HG03439 (cell line): ENCODE data around the gene SLC12A4.

Experiments used
- ATAC-seq: cut with Tn5 transposase; IDR thresholded peaks from one replicate; pipeline ENCODE4 v1.9.1; 2021; ENCODE audit warnings: mild to moderate bottlenecking, moderate library complexity; ENCODE audit not compliant: unreplicated experiment

SLC12A4 gene

DNA sequence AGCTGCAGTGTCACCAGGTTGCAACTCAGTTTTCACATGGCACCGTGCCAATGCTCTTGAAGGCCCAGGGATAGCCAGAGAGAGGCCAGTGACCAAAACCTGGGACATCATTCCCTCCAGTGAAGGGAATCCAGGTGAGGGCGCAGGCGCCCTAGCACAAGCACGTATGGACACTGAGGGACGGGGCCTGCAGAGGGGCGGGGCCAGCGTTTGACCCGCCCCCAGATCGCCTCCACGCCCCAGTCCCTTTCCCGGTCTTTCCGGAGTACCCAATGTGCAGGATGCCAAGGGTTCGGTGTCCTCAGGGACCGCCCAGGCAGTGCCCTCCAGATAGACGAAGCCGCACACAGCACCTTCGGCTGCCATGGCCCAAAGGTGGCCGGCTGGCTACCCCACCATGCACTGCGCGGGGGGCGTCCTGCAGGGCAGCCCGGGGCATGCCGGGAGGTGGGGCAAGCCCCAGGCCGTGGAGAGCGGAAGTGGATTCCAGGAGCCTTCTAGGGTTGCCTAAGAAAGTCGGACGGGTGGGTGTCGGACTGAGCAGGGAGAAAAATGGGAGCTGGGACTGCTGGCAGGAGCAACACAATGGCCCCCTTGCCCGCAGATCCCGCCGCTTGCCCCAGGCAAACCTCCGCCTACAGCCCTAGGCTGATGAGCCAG lies 4.6 kb downstream of the SLC12A4 start:
- ATAC-seq = no peak

DNA sequence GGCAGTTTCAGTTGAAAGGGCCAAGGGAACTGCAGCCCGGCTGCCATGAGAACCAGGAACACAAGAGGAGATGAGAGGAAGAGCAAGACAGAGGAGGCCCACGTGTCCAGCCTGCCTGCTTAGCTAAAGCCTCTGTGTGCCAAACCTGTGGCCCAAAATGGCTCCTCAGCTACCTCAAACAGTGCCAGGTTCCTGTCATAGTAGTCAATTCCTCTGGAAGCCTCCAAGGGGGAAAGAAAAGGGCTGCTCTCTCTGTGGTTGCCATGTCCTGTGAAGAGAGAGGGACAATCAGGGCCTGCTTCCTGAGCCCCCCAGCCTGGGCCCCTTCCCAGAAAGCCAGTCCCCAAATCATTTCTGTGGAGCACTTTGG lies 5.2 kb downstream of the SLC12A4 start:
- ATAC-seq = no peak

GRCh38 chr16:67962135-67962534 lies 6.3 kb downstream of the SLC12A4 start:
- no peak for ATAC-seq

DNA sequence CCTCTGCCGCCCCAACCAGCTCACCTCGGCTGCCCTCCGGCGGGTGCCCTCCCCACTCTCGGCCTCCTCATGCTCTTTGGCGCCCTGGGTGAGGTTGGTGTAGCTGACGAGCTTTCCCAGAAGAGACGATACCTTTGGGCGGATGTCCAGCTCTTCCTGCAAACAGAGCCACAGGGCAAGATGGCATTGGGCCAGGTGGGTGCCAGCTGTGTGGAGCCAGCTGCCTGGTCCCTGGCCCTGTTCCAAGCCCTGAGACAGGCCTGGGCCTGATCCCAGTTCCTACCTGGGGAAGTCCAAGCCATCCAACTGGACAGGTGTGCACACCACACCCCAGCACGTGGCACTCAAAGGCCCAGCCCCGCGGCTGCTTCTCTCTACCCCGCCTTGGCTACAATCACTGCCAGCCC lies 6.9 kb downstream of the SLC12A4 start:
- ATAC-seq = no peak

- ATAC-seq = no peak
These were observed 8.7 kb downstream of the SLC12A4 start for GRCh38 chr16:67959536-67960329.

- ATAC-seq = no peak
These were observed 10.8 kb downstream of the SLC12A4 start for GRCh38 chr16:67957622-67958021.

GRCh38 chr16:67954421-67955196 lies 13.8 kb downstream of the SLC12A4 start:
- ATAC-seq = no peak

GRCh38 chr16:67953641-67954375 lies 14.6 kb downstream of the SLC12A4 start:
- ATAC-seq = no peak

DNA sequence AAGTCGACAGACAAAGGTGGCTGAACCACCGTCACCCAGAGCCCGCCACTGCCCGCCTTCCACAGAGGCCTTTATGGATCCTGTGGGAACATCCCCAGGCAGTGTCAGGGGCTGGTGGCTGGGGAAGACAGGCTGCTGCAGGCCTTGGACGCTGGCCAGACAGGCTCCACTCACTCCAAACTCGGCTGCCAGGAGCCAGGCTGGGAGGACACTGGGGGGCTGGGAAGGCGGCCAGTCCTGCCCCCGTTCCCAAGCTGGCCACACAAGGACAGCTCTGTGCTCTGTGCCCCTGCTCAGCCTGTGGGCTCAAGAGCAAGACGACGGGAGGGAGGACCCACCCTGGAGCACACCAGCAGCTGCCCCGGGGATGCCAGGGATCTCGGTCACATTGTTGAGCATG lies 17.0 kb downstream of the SLC12A4 start:
- no peak for ATAC-seq

GRCh38 chr16:67950335-67950843 lies 18.0 kb downstream of the SLC12A4 start:
- no peak for ATAC-seq

- ATAC-seq = no peak
These were observed 18.8 kb downstream of the SLC12A4 start for GRCh38 chr16:67949645-67950044.

GRCh38 chr16:67948015-67948414 lies 20.4 kb downstream of the SLC12A4 start:
- ATAC-seq = no peak

- no peak for ATAC-seq
These were observed 21.4 kb downstream of the SLC12A4 start for GRCh38 chr16:67946966-67947558.

DNA sequence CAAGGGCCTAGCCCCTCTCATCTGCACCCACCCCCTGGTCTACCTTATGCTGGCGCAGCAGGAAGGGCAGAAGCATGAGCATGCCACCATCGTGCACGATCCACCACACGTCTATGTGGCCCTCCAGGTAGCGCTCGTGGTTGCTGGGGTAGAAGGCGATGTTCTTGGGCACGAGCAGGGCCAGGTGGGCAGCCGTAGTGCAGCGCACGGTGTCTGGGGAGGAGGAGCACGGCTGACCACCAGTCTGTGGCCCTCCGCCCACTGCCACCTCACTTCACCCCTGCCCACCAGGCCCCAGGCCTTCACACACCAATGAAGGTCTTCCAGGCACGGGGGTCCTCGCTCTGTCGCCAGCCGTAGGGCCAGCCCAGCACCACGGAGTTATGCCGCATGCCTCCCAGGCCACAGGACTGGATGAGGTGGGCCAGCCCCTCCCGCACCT lies 22.3 kb downstream of the SLC12A4 start:
- no peak for ATAC-seq

DNA sequence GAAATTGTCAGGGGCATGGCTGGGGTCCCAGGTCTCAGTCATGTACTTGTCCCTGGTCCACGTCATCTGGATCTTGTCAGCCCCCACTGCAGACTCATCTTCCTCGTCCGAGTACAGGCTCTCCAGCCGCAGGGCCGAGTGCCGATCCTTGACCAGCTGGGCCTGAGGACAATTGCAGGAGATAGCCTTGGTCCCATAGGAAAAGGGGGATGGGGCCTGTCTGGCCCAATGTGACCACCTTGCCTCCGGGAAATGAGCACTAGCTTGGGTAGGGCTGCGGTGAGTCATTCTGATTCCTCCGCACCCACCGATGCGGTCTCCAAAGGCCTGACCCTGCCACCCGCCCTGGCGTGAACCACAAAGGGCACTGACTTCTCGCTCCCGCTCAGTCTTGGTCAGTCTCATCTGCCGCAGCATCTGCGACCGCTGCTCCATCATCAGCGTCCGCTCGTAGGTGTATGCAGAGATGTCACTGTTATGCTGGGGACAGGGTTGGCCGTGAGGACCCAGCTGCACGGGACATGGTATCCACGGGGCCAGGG lies 23.0 kb downstream of the SLC12A4 start:
- no peak for ATAC-seq

DNA sequence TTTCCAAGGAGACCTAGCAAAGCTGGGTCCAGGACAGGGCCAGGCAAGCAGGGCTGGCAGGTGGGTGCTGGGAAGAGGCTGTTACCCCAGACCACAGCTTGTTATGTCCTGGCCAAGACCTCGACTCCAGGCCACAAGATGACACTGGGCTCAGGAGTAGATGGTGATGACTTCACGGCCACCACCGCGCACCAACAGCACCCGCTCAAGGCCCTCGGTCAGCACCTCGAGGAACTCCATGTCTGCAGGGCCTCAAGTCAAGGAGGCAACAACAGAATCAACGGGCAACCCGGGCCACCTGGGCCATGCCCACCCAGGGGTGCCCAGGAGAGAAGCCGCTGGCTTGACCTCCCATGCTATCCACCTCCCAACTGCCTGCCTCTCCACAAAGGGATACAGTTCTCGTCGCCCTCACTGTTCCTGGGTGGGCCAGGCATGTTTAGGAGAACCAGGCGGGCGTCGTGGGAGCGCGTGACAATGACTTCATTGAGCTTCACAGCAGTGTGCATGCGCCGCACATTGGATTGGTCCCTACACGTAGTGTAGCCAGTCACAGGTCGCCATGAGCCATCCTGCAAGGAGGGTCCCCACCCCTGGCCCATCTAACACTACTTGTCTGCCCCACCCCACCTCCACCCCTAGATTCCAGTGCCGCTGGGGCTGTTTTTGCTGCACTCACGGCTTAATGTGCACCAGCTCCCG lies 23.6 kb downstream of the SLC12A4 start:
- ATAC-seq = no peak

GRCh38 chr16:67943619-67944504 lies 24.6 kb downstream of the SLC12A4 start, which contains the start of gene LCAT:
LCAT (minus strand) TSS chr16:67944120; CDS start chr16:67944101, 19 bp downstream.
- ATAC-seq = no peak

GRCh38 chr16:67943256-67943618 lies 25.2 kb downstream of the SLC12A4 start:
- ATAC-seq = no peak
